AG09309 (cell line): ENCODE results near the gene GPR31.

Experiments
- DNase-seq: peaks from one replicate; pipeline ENCODE4 v3.0.0-alpha.2; 2010; ENCODE audit warnings: low read depth
- H3K4me3 ChIP-seq: 2 replicates; pipeline ENCODE4 v1.5.1; 2011; ENCODE audit warnings: mild to moderate bottlenecking, low read depth, low read length, moderate library complexity; ENCODE audit not compliant: control insufficient read depth
- TF ChIP-seq, protein P1 (sequence below): IDR thresholded peaks from 2 replicates; pipeline ENCODE4 v1.5.1; 2011; ENCODE audit warnings: mild to moderate bottlenecking, low read depth, low read length, inconsistent platforms; ENCODE audit not compliant: insufficient read depth, control insufficient read depth; ENCODE audit errors: missing control alignments

The GPR31 gene

DNA sequence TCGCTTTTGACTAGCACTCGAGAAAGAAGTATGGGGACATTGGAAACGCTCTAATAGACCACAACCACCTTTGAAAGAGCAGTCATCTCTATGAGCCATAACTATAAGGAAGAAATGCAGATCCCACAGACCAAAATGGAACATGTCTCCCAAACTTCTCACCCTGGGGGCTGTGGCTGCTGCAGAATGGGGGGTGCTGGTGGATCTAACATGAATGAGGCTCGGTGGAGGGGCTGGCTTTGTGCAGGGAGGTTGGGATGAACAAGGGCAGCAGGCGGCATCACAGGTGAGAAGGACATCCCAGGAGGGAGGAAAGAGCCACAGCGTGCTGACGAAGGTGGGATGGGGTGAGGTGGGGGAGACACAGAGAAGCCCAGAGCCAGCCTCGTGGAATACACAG is 45.4 kb downstream of the GPR31 start:
- no peak overlapping the region for H3K4me3 ChIP-seq
- no peak for DNase-seq
- TF ChIP-seq, protein P1, sequence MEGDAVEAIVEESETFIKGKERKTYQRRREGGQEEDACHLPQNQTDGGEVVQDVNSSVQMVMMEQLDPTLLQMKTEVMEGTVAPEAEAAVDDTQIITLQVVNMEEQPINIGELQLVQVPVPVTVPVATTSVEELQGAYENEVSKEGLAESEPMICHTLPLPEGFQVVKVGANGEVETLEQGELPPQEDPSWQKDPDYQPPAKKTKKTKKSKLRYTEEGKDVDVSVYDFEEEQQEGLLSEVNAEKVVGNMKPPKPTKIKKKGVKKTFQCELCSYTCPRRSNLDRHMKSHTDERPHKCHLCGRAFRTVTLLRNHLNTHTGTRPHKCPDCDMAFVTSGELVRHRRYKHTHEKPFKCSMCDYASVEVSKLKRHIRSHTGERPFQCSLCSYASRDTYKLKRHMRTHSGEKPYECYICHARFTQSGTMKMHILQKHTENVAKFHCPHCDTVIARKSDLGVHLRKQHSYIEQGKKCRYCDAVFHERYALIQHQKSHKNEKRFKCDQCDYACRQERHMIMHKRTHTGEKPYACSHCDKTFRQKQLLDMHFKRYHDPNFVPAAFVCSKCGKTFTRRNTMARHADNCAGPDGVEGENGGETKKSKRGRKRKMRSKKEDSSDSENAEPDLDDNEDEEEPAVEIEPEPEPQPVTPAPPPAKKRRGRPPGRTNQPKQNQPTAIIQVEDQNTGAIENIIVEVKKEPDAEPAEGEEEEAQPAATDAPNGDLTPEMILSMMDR, result no peak

DNA sequence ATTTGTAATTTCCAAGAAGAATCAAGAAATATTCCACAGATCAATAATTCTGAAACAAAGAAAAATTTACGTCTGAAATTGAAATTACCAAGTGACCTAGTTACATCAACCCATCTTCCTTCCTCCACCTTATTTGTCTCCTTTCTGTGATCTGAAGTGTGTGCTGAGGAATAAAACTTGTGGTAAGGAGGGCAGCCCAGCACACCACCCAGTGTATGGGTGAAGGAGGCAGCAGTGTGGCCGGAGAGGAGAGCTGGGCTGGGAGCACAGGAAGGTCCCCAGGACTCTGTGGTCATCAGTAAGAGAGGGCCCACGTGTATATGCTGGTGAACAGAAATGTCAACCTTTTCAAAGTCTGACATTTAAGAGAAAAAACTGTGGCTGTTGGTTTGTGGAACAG is 46.2 kb downstream of the GPR31 start:
- H3K4me3 ChIP-seq, result no peak overlapping the region
- TF ChIP-seq, protein P1, result no peak
- DNase-seq, result no peak

DNA sequence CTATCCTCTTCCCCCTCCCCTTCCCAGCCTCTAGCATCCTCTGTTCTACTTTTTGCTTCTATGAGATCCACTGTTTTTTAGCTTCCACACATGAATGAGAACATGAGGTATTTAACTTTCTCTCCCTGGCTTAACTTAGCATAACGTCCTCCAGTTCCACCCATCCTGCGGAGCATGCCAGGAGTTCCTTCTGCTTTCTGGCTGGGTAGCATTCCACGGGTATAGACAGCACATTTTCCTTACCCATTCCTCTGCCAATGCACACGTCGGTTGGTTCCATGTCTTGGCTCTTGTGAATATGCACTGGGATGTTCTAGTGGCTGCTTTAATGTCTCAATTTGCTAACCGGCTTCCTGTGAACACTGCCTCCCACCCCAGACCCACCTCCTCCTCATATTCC is 48.1 kb downstream of the GPR31 start:
- H3K4me3 ChIP-seq, result no peak overlapping the region
- DNase-seq, result no peak
- TF ChIP-seq, protein P1, result no peak

DNA sequence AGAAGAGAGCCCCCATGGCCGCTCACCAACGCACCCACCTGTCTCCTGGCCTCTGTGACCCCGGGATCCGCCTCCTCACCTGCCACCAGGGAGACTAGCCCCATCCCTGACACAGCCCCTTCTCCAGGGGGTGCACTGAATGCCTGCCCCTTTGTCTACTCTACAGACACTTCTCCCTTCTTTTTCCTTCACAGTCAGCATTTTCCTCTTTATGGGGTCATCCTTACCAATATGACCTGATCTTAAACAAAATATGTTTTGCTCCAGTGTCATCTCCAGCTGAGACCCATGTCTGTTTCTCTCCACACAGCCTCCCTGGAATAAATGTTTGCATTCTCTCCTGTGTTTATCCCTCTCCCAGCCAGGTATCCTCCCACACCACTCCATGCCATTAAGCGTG is 49.5 kb downstream of the GPR31 start:
- TF ChIP-seq, protein P1, result no peak
- no peak for DNase-seq
- H3K4me3 ChIP-seq, result no peak overlapping the region

- no peak overlapping the region for H3K4me3 ChIP-seq
- no peak for DNase-seq
- TF ChIP-seq, protein P1, result no peak
Measured at GRCh38 chr6:167107787-167108186, 50.0 kb downstream of the GPR31 start.

DNA sequence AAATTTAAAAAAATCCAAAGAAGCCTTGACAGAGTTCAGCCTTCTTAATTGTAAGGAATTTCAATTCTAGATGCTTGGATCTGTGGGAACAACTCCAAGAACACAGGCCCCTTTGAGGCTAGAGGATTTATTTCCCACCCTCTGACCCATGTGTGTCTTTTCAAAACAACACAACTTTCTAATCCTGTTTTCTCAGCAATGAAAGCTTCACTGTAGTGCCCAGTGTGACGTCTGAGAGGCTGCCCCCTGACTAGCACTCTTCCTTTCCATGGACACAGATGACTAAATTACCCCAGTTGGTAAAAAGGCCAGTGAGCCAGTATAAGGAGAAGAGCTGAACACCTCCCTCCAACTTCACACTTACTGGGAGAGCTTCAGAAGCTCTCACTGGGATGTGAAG is 51.4 kb downstream of the GPR31 start:
- H3K4me3 ChIP-seq, result no peak overlapping the region
- DNase-seq, result no peak
- TF ChIP-seq, protein P1, result no peak
